Measurements from ENCODE around the gene SFRP4.

Gene SFRP4

DNA sequence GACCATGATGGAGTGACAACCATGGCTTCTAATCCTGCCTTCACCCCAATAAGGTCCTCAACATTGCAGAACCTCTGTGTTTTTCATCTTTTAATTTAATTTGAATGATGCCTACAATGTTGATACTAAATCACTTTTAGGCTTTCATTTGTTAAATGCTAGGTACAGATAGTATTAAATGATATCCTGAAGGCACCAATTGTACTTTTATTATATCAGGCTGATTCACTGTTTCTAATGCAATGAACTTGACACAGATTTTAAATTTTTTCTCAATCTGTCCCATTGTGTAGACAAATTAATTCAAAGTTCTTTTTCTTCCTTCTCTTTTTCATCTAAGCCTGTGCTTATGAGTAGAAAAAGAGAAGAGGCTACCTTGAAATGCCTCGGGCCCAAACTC, 9.0 kb upstream of the SFRP4 start:
- Histone ChIP-seq H3K79me2 (ENCODE audit: insufficient read depth, low read length) (peaks cover 92% of the 10 kb centered on the region), H3K4me3 (ENCODE audit: low read length, poor library complexity, severe bottlenecking) (peak overlapping the region; percentile 95), H3F3A (ENCODE audit: low read depth) (no peaks in the 10 kb centered on the region), H3K9me3 (ENCODE audit: insufficient read depth, low read depth, low read length) (0 out of 2 replicates have a peak, but pooled peaks cover 5% of the 10 kb centered on the region), H3K9ac (ENCODE audit: low read depth, low read length, poor library complexity, severe bottlenecking) (no peak overlapping the region), H3K9me2 (replicated peaks; ENCODE audit: low read depth, low read length) (no peaks in the 10 kb centered on the region), H2AFZ (ENCODE audit: low read length) (no peak overlapping the region), H4K20me1 (ENCODE audit: insufficient read depth, low read length, poor library complexity, severe bottlenecking) (peaks cover 24% of the 10 kb centered on the region), H3K4me1 (ENCODE audit: insufficient read depth, low read length, poor library complexity, severe bottlenecking) (peaks cover 46% of the 10 kb centered on the region), H3K36me3 (ENCODE audit: insufficient read depth, low read length) (no peaks in the 10 kb centered on the region), H3K4me2 (ENCODE audit: low read depth, low read length, poor library complexity, severe bottlenecking) (peak overlapping the region; percentile 96), H3K27me3 (ENCODE audit: insufficient read depth, low read length, poor library complexity, severe bottlenecking) (no peaks in the 10 kb centered on the region)
- no peak for TF ChIP-seq EZH2phosphoT487 (IDR thresholded peaks at IDR 0.05; ENCODE audit: borderline replicate concordance)
- TF ChIP-seq, protein P1, sequence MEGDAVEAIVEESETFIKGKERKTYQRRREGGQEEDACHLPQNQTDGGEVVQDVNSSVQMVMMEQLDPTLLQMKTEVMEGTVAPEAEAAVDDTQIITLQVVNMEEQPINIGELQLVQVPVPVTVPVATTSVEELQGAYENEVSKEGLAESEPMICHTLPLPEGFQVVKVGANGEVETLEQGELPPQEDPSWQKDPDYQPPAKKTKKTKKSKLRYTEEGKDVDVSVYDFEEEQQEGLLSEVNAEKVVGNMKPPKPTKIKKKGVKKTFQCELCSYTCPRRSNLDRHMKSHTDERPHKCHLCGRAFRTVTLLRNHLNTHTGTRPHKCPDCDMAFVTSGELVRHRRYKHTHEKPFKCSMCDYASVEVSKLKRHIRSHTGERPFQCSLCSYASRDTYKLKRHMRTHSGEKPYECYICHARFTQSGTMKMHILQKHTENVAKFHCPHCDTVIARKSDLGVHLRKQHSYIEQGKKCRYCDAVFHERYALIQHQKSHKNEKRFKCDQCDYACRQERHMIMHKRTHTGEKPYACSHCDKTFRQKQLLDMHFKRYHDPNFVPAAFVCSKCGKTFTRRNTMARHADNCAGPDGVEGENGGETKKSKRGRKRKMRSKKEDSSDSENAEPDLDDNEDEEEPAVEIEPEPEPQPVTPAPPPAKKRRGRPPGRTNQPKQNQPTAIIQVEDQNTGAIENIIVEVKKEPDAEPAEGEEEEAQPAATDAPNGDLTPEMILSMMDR (conservative IDR thresholded peaks at IDR 0.05; ENCODE audit: low read length): no peak

DNA sequence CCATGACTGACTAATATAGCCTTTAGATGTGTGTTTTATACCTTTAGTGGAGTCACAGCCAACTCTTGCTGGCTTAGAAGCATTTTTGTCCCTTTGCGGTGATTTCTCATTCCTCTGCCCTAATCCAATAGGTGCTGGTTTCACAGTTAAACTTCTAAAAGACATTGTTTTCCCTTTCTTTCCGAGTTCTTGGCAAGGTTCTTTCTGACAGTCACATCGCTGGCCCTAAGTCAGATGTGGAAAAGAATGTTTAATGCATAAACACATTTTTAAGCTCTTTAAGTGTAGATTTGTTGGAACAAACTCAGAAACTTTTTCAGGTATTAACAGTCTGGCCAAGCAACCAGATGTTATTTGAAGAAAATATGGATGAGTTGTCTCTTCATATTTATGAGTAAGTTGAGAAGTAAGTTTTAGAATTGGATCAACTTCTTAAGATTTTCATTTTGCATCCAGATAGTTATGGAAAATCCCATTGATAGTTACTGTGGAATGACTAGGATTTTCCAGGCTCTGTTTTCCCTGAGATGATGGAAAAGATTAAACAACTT, 7.9 kb upstream of the SFRP4 start:
- Histone ChIP-seq H3K9ac (ENCODE audit: low read depth, low read length, poor library complexity, severe bottlenecking) (no peak overlapping the region), H4K20me1 (ENCODE audit: insufficient read depth, low read length, poor library complexity, severe bottlenecking) (peaks cover 24% of the 10 kb centered on the region), H3K4me1 (ENCODE audit: insufficient read depth, low read length, poor library complexity, severe bottlenecking) (peaks cover 53% of the 10 kb centered on the region), H3K9me2 (replicated peaks; ENCODE audit: low read depth, low read length) (no peaks in the 10 kb centered on the region), H3K4me3 (ENCODE audit: low read length, poor library complexity, severe bottlenecking) (peak overlapping the region; percentile 95), H3K27me3 (ENCODE audit: insufficient read depth, low read length, poor library complexity, severe bottlenecking) (no peaks in the 10 kb centered on the region), H2AFZ (ENCODE audit: low read length) (no peak overlapping the region), H3K79me2 (ENCODE audit: insufficient read depth, low read length) (peaks cover 84% of the 10 kb centered on the region), H3K4me2 (ENCODE audit: low read depth, low read length, poor library complexity, severe bottlenecking) (peak overlapping the region; percentile 96), H3K36me3 (ENCODE audit: insufficient read depth, low read length) (no peaks in the 10 kb centered on the region), H3F3A (ENCODE audit: low read depth) (no peaks in the 10 kb centered on the region), H3K9me3 (ENCODE audit: insufficient read depth, low read depth, low read length) (0 out of 2 replicates have a peak, but pooled peaks cover 5% of the 10 kb centered on the region)
- no peak for TF ChIP-seq EZH2phosphoT487 (IDR thresholded peaks at IDR 0.05; ENCODE audit: borderline replicate concordance)
- TF ChIP-seq, protein P1 (conservative IDR thresholded peaks at IDR 0.05; ENCODE audit: low read length): no peak

DNA sequence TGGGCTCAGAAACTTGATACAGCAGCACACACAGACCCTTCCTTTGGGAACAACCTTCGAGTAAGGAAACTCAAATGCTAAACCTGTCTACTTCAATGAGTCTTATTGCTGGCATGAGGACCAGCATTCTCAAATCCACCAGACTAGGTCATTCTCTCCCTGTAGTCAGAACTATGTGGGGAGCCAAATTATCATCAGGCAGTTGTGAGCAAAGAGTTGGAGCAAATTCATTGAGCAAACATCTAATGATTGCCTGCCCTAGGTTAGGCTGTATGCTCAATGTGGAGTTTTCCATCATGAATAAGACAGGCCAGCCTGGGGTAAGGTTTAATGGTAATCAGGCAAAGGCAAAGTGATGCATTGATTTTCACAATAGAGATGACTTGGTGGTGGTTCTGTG, 7.4 kb upstream of the SFRP4 start:
- 0 out of 2 replicates have a peak, but pooled peaks cover 5% of the 10 kb centered on the region for H3K9me3 ChIP-seq (ENCODE audit: insufficient read depth, low read depth, low read length)
- H3K4me1 ChIP-seq (ENCODE audit: insufficient read depth, low read length, poor library complexity, severe bottlenecking): peaks cover 53% of the 10 kb centered on the region
- H3K9me2 ChIP-seq (replicated peaks; ENCODE audit: low read depth, low read length): no peaks in the 10 kb centered on the region
- no peak overlapping the region for H2AFZ ChIP-seq (ENCODE audit: low read length)
- H3K9ac ChIP-seq (ENCODE audit: low read depth, low read length, poor library complexity, severe bottlenecking): no peak overlapping the region
- H4K20me1 ChIP-seq (ENCODE audit: insufficient read depth, low read length, poor library complexity, severe bottlenecking): peaks cover 24% of the 10 kb centered on the region
- H3F3A ChIP-seq (ENCODE audit: low read depth): no peaks in the 10 kb centered on the region
- peak overlapping the region; percentile 96 for H3K4me2 ChIP-seq (ENCODE audit: low read depth, low read length, poor library complexity, severe bottlenecking)
- TF ChIP-seq, protein P1 (conservative IDR thresholded peaks at IDR 0.05; ENCODE audit: low read length): no peak
- no peak for TF ChIP-seq EZH2phosphoT487 (IDR thresholded peaks at IDR 0.05; ENCODE audit: borderline replicate concordance)
- H3K27me3 ChIP-seq (ENCODE audit: insufficient read depth, low read length, poor library complexity, severe bottlenecking): no peaks in the 10 kb centered on the region
- peaks cover 80% of the 10 kb centered on the region for H3K79me2 ChIP-seq (ENCODE audit: insufficient read depth, low read length)
- H3K36me3 ChIP-seq (ENCODE audit: insufficient read depth, low read length): no peaks in the 10 kb centered on the region
- peak overlapping the region; percentile 95 for H3K4me3 ChIP-seq (ENCODE audit: low read length, poor library complexity, severe bottlenecking)

Measured in Loucy (cell line).